Subcutaneous abdominal adipose tissue (tissue), 5 donors: ENCODE data around the gene MAP3K8.
A peak's percentile ranks its signal among the peaks of the same experiment; 100 is the strongest.

Experiments
- H3K27ac ChIP-seq: one replicate; pipeline ENCODE4 v1.7.0; 2013; ENCODE audit warnings: low read depth, mild to moderate bottlenecking, inconsistent platforms, low read length, moderate library complexity
- H3K27me3 ChIP-seq, 5 donors: one replicate each; pipeline ENCODE4 v1.7.0; 2013; ENCODE audit warnings: low read length in 5 of 5, inconsistent platforms in 1 of 5; ENCODE audit not compliant: control insufficient read depth in 5 of 5, insufficient read depth in 4 of 5
- H3K36me3 ChIP-seq, 5 donors: one replicate each; pipeline ENCODE4 v1.7.0; 2013; ENCODE audit warnings: low read length in 5 of 5; ENCODE audit not compliant: control insufficient read depth in 5 of 5, insufficient read depth in 5 of 5
- H3K4me1 ChIP-seq, 5 donors: one replicate each; pipeline ENCODE4 v1.7.0; 2013; ENCODE audit warnings: low read length in 5 of 5, mild to moderate bottlenecking in 3 of 5, moderate library complexity in 1 of 5; ENCODE audit not compliant: control insufficient read depth in 5 of 5, insufficient read depth in 5 of 5
- H3K4me3 ChIP-seq, 5 donors: one replicate each; pipeline ENCODE4 v1.7.0; 2013; ENCODE audit warnings: low read length in 5 of 5, low read depth in 1 of 5
- H3K9ac ChIP-seq, 5 donors: one replicate each; pipeline ENCODE4 v1.7.0; 2013; ENCODE audit warnings: low read length in 5 of 5, mild to moderate bottlenecking in 4 of 5, moderate library complexity in 3 of 5
- H3K9me3 ChIP-seq, 5 donors: one replicate each; pipeline ENCODE4 v1.7.0; 2013; ENCODE audit warnings: low read length in 5 of 5; ENCODE audit not compliant: control insufficient read depth in 5 of 5
- donor health status: healthy.
- donor health status: healthy.
- donor health status: healthy.
- donor health status: healthy.
- donor health status: healthy.

The MAP3K8 gene

DNA sequence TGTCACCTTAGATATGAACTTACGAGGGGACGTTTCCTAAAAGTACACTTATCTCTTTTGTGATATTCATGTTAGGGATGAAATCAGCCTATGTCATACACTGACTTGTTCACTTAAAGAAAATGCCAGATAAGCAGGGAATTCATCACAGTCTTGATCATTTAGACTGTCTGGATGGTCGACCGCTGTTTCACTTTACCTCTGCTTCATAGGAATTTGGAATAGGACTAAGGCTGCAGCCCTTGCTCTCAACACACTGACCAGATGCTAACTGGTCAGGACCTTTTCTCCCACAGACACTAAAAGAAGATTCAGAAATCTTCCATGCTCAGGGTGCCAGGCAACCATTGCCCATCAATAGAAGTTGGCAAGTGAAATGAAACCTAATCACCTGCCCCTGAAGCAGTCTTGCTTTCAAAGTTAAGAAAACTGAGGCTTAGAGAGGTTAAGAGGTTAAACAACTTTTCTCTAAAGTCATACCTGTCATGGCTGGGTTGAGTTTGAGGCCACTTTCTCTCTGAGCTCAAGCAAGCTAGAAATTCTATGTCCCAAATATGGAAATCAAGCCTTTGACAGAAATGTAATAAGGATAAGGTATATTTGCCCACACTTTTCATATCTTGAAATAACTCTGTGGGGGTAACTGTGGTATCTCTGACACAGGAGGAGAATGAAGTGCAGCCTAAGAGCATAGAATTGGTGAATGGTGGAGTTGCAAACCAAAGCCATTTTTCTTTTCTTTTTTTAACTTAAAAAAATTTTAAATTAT lies 77.1 kb downstream of the MAP3K8 start:
- Histone ChIP-seq H3K27ac (peak overlapping the region; percentile 22), H3K4me3 (no peak overlapping the region), H3K9me3 (no peaks in the 10 kb centered on the region), H3K36me3 (no peaks in the 10 kb centered on the region), H3K4me1 (peaks cover 0 to 13% (median 8%) of the 10 kb centered on the region in 5 donors), H3K27me3 (no peaks in the 10 kb centered on the region), H3K9ac (peak overlapping the region in 2 of 5 donors; percentile 13 to 51)
